22Rv1 (cell line): ENCODE measurements around the gene ENPP4.
"Not testable (repeated sequence)": the region's sequence is repeated elsewhere in the genome, so short reads cannot be mapped to it uniquely, and the experiment has no call there.

ENCODE experiments used
- CTCF ChIP-seq: fragments of 450-650 bp; IDR thresholded peaks from 2 replicates; pipeline ENCODE4 v1.5.1; 2017; ENCODE audit warnings: mild to moderate bottlenecking
- ZFX ChIP-seq: fragments of 450-650 bp; IDR thresholded peaks from 2 replicates; pipeline ENCODE4 v1.6.1; 2017; ENCODE audit warnings: antibody characterized with exemption, borderline replicate concordance

DNA sequence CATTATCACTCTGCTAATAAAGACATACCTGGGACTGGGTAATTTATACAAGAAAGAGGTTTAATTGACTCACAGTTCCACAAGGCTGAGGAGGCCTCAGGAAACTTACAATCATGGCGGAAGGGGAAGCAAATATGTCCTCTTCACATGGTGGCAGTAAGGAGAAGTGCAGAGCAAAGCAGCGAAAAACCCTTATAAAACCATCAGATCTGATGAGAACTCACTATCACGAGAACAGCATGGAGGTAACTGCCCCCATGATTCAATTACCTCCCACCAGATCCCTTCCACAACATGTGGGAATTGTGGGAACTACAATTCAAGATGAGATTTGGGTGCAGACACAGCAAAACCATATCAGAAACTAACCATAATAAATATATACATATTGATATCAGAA, 19.3 kb downstream of the ENPP4 start:
- not testable (repeated sequence) for TF ChIP-seq CTCF, ZFX
